ENCODE data around the gene TTLL9. TPM values are rescaled to one million over a fixed set of nuclear protein-coding genes. Genes with fewer than 3 reads are reported as not detected.

The TTLL9 gene
- total RNA-seq, 1 donor from 2014 or later, result 2.4 TPM

GRCh38 chr20:31861385-31862156 is 8.9 kb upstream of the TTLL9 start:
- H3K27ac Mint-ChIP-seq, result peak overlapping the region; percentile 92
- peak; percentile 85 for DNase-seq (ENCODE audit: low spot score, unreplicated experiment)
- peak; percentile 15 for TF ChIP-seq CTCF (IDR thresholded peaks at IDR 0.05; ENCODE audit: unreplicated experiment)
- H3K27me3 Mint-ChIP-seq, result peaks cover 24% of the 10 kb centered on the region
- H3K9me3 Mint-ChIP-seq (ENCODE audit: low read depth), result no peaks in the 10 kb centered on the region
- H3K4me3 Mint-ChIP-seq (ENCODE audit: low read depth), result peak overlapping the region; percentile 90
- H3K4me1 Mint-ChIP-seq (ENCODE audit: low read depth), result peaks cover 12% of the 10 kb centered on the region
- H3K36me3 Mint-ChIP-seq (ENCODE audit: insufficient read depth), result no peaks in the 10 kb centered on the region

GRCh38 chr20:31862157-31862470 is 8.3 kb upstream of the TTLL9 start:
- Mint-ChIP-seq H3K4me1 (ENCODE audit: low read depth) (peaks cover 12% of the 10 kb centered on the region), H3K27me3 (peaks cover 25% of the 10 kb centered on the region), H3K36me3 (ENCODE audit: insufficient read depth) (no peaks in the 10 kb centered on the region), H3K9me3 (ENCODE audit: low read depth) (no peaks in the 10 kb centered on the region), H3K4me3 (ENCODE audit: low read depth) (peak overlapping the region; percentile 90), H3K27ac (peak overlapping the region; percentile 92)
- no peak for DNase-seq (ENCODE audit: low spot score, unreplicated experiment)
- no peak for TF ChIP-seq CTCF (IDR thresholded peaks at IDR 0.05; ENCODE audit: unreplicated experiment)

DNA sequence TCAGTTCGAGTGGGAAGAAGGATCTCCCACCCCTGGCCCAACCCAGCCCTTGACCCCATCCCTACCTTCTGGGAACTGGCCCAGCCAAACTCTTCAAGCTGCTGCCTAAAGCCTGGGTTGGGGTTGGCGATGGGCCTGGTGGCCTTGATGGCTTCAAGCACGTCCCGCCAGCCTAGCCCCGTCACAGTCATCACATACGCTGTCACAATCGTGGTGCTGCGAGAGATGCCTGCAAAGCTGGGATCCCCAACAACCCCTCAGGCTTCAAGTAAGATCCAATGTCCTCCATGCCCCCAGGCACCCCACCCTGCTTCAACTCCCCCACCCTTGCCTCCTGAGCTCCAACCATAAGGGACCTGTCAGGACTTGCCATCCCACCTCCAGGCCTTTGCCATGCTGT is 7.9 kb upstream of the TTLL9 start:
- no peak for TF ChIP-seq CTCF (IDR thresholded peaks at IDR 0.05; ENCODE audit: unreplicated experiment)
- DNase-seq (ENCODE audit: low spot score, unreplicated experiment), result no peak
- H3K9me3 Mint-ChIP-seq (ENCODE audit: low read depth), result no peaks in the 10 kb centered on the region
- H3K4me1 Mint-ChIP-seq (ENCODE audit: low read depth), result peaks cover 12% of the 10 kb centered on the region
- peaks cover 28% of the 10 kb centered on the region for H3K27me3 Mint-ChIP-seq
- H3K27ac Mint-ChIP-seq, result peak overlapping the region; percentile 44
- H3K36me3 Mint-ChIP-seq (ENCODE audit: insufficient read depth), result no peaks in the 10 kb centered on the region
- H3K4me3 Mint-ChIP-seq (ENCODE audit: low read depth), result peak overlapping the region; percentile 90

DNA sequence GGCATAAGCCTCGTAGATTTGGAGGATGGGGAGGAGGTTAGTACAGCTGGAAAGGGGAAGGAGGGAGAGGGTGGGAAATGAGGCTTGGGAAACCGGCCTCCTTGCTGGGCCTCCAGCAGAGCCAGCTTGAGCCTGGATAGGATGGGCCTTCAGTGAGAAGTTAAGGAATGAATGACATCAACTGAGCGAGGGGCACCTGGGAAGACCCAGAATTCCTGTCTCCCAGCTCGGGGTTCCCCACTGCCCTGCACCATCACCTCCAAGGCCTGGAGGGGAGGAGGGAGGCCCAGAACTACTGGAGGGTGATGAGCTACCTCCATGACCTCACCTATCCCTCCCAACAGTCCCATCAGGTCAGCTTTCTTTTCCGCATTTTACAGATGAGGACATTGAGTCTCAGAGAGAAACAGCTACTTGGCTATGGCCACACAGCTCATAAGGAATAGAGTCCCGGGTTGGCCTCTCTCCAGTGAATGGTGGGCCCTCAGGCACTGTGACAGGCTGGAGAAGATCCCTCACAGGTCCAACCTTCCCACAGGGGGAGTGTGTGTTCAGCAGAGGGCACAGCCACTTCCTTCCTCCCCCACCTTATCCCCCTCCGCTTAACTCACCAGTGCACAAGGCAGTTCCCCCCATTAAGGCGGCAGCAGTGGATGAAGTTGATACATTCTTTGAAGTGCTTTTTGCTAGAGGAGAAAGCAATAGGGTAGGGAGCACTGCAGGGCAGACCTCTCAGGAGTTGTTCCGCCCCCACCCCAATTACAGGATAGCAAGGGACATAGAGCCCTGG is 6.9 kb upstream of the TTLL9 start:
- DNase-seq (ENCODE audit: low spot score, unreplicated experiment), result no peak
- no peak for TF ChIP-seq CTCF (IDR thresholded peaks at IDR 0.05; ENCODE audit: unreplicated experiment)
- Mint-ChIP-seq H3K27me3 (peaks cover 24% of the 10 kb centered on the region), H3K9me3 (ENCODE audit: low read depth) (no peaks in the 10 kb centered on the region), H3K36me3 (ENCODE audit: insufficient read depth) (no peaks in the 10 kb centered on the region), H3K4me3 (ENCODE audit: low read depth) (no peak overlapping the region), H3K27ac (no peak overlapping the region), H3K4me1 (ENCODE audit: low read depth) (peaks cover 12% of the 10 kb centered on the region)

- no peak for TF ChIP-seq CTCF (IDR thresholded peaks at IDR 0.05; ENCODE audit: unreplicated experiment)
- no peak for DNase-seq (ENCODE audit: low spot score, unreplicated experiment)
- Mint-ChIP-seq H3K4me3 (ENCODE audit: low read depth) (no peak overlapping the region), H3K9me3 (ENCODE audit: low read depth) (no peaks in the 10 kb centered on the region), H3K36me3 (ENCODE audit: insufficient read depth) (no peaks in the 10 kb centered on the region), H3K27me3 (peaks cover 15% of the 10 kb centered on the region), H3K27ac (no peak overlapping the region), H3K4me1 (ENCODE audit: low read depth) (peaks cover 16% of the 10 kb centered on the region)
Observed at GRCh38 chr20:31864521-31865400, 5.7 kb upstream of the TTLL9 start.
